Suprapubic skin (tissue), 4 donors: ENCODE measurements around the gene HOXA13. TPM values are rescaled to one million over a fixed set of nuclear protein-coding genes. Genes with fewer than 3 reads are reported as not detected.

Experiments used
- DNase-seq, 2 donors: peaks; one replicate each; pipeline ENCODE4 v3.0.0-alpha.2; 2019; ENCODE audit warnings: low spot score in 2 of 2
- H3K27ac ChIP-seq: fragments of 200-600 bp; sonication (generic); one replicate; pipeline ENCODE4 v1.5.1; 2019
- H3K27me3 ChIP-seq: fragments of 200-600 bp; sonication (generic); one replicate; pipeline ENCODE4 v1.5.1; 2019
- H3K36me3 ChIP-seq: fragments of 200-600 bp; sonication (generic); one replicate; pipeline ENCODE4 v1.5.1; 2019
- H3K4me1 ChIP-seq: fragments of 200-600 bp; sonication (generic); one replicate; pipeline ENCODE4 v1.5.1; 2019
- H3K4me3 ChIP-seq: fragments of 200-600 bp; sonication (generic); one replicate; pipeline ENCODE4 v1.5.1; 2019; ENCODE audit warnings: mild to moderate bottlenecking
- H3K9me3 ChIP-seq: fragments of 200-600 bp; sonication (generic); one replicate; pipeline ENCODE4 v1.5.1; 2019
- CTCF ChIP-seq, 2 donors: fragments of 200-600 bp in 1 of 2; fragments of 450-650 bp in 1 of 2; sonication (generic) in 1 of 2; IDR thresholded peaks; one replicate each; pipeline ENCODE4 v1.5.1; 2016 to 2019; ENCODE audit warnings: antibody characterized with exemption in 2 of 2, mild to moderate bottlenecking in 1 of 2, moderate library complexity in 1 of 2
- EP300 ChIP-seq: sonication (generic); formaldehyde crosslinking; IDR thresholded peaks from one replicate; pipeline ENCODE4 v1.6.1; 2017; ENCODE audit warnings: antibody characterized with exemption
- POLR2A ChIP-seq, 2 donors: fragments of 450-650 bp; IDR thresholded peaks; one replicate each; pipeline ENCODE4 v1.6.1; 2017; ENCODE audit warnings: antibody characterized with exemption in 2 of 2, mild to moderate bottlenecking in 2 of 2, moderate library complexity in 2 of 2
- POLR2AphosphoS5 ChIP-seq, 3 donors: sonication (generic); formaldehyde crosslinking; IDR thresholded peaks; one replicate each; pipeline ENCODE4 v1.6.1; 2017; ENCODE audit warnings: antibody characterized with exemption in 3 of 3
- WGBS: methylation state at CpG from one replicate; pipeline ENCODE4 v1.1.5; 2018; 5-methylcytosine and 5-hydroxymethylcytosine counted together
- total RNA-seq, 4 donors: library from RNA; depleted of rRNA; stranded (reverse); fragments of >200 nt; gene quantifications; one replicate each; pipeline ENCODE4 v1.1.0, GENCODE V29; 2016

The HOXA13 gene
- total RNA-seq, 4 donors from 2014 or later = 0.17 TPM; not detected in 3

GRCh38 chr7:27161214-27161720 is 38.6 kb downstream of the HOXA13 start:
- no peak for TF ChIP-seq POLR2AphosphoS5 (IDR thresholded peaks at IDR 0.05)
- no peak for TF ChIP-seq EP300
- TF ChIP-seq POLR2A (IDR thresholded peaks at IDR 0.05) = no peak
- TF ChIP-seq CTCF (IDR thresholded peaks at IDR 0.05) = no peak
- Histone ChIP-seq H3K27ac (peak overlapping the region; percentile 97), H3K9me3 (no peaks in the 10 kb centered on the region), H3K4me1 (peaks cover 71% of the 10 kb centered on the region), H3K4me3 (peak overlapping the region; percentile 84), H3K27me3 (peaks cover 3% of the 10 kb centered on the region), H3K36me3 (no peaks in the 10 kb centered on the region)
- WGBS = 5% methylated on average over 24 of the region's 27 CpGs
- DNase-seq = peak in 1 of 2 donors; percentile 73

GRCh38 chr7:27160546-27161213 is 39.2 kb downstream of the HOXA13 start:
- 3% methylated on average over 25 of the region's 54 CpGs for WGBS
- no peaks in the 10 kb centered on the region for H3K36me3 ChIP-seq
- peak; percentile 94 to 99 for DNase-seq
- H3K27ac ChIP-seq = peak overlapping the region; percentile 97
- no peaks in the 10 kb centered on the region for H3K9me3 ChIP-seq
- H3K4me3 ChIP-seq = peak overlapping the region; percentile 84
- TF ChIP-seq POLR2A (IDR thresholded peaks at IDR 0.05) (no peak), EP300 (no peak), CTCF (IDR thresholded peaks at IDR 0.05) (peak; percentile 98 to 99), POLR2AphosphoS5 (IDR thresholded peaks at IDR 0.05) (peak in 1 of 3 donors; percentile 53)
- peaks cover 5% of the 10 kb centered on the region for H3K27me3 ChIP-seq
- peaks cover 68% of the 10 kb centered on the region for H3K4me1 ChIP-seq

GRCh38 chr7:27160145-27160545 is 39.7 kb downstream of the HOXA13 start:
- Histone ChIP-seq H3K36me3 (no peaks in the 10 kb centered on the region), H3K9me3 (no peaks in the 10 kb centered on the region), H3K4me1 (peaks cover 74% of the 10 kb centered on the region), H3K4me3 (peak overlapping the region; percentile 84), H3K27ac (peak overlapping the region; percentile 97), H3K27me3 (peaks cover 5% of the 10 kb centered on the region)
- 69% methylated on average over 15 of the region's 23 CpGs for WGBS
- TF ChIP-seq CTCF (IDR thresholded peaks at IDR 0.05) (no peak), EP300 (no peak), POLR2AphosphoS5 (IDR thresholded peaks at IDR 0.05) (no peak), POLR2A (IDR thresholded peaks at IDR 0.05) (no peak)
- peak; percentile 71 to 75 for DNase-seq

- peak; percentile 65 to 69 for DNase-seq
- H3K36me3 ChIP-seq = no peaks in the 10 kb centered on the region
- TF ChIP-seq POLR2AphosphoS5 (IDR thresholded peaks at IDR 0.05) (peak in 1 of 3 donors; percentile 17), CTCF (IDR thresholded peaks at IDR 0.05) (no peak)
- H3K9me3 ChIP-seq = no peaks in the 10 kb centered on the region
- H3K4me1 ChIP-seq = peaks cover 74% of the 10 kb centered on the region
- peak overlapping the region; percentile 84 for H3K4me3 ChIP-seq
- H3K27me3 ChIP-seq = peaks cover 6% of the 10 kb centered on the region
- peak overlapping the region; percentile 97 for H3K27ac ChIP-seq
- WGBS = 50% methylated on average over 27 of the region's 27 CpGs
Observed at GRCh38 chr7:27159266-27160144, 40.4 kb downstream of the HOXA13 start.
